Right atrium auricular region (tissue), 2 donors: ENCODE data around the gene PKN2. TPM values are rescaled to one million over a fixed set of nuclear protein-coding genes. Genes with fewer than 3 reads are reported as not detected.
A peak's percentile ranks its signal among the peaks of the same experiment; 100 is the strongest.

Experiments used
- DNase-seq: peaks from one replicate; pipeline ENCODE4 v3.0.0-alpha.2; 2019; ENCODE audit warnings: low spot score
- H3K27ac ChIP-seq, 2 donors: fragments of 200-600 bp; sonication (generic); 1 replicate in 1 of 2; 2 replicates in 1 of 2; pipeline ENCODE4 v1.5.1; 2016 to 2019
- H3K27me3 ChIP-seq, 2 donors: fragments of 200-600 bp; sonication (generic); one replicate each; pipeline versions ENCODE4 v1.5.1 to v1.6.0; 2017 to 2019
- H3K36me3 ChIP-seq: fragments of 200-600 bp; sonication (generic); one replicate; pipeline ENCODE4 v1.5.1; 2016
- H3K4me1 ChIP-seq, 2 donors: fragments of 200-600 bp; sonication (generic); one replicate each; pipeline versions ENCODE4 v1.5.1 to v1.6.0; 2017 to 2019
- H3K4me3 ChIP-seq, 2 donors: fragments of 200-600 bp; sonication (generic); 1 replicate in 1 of 2; 2 replicates in 1 of 2; pipeline ENCODE4 v1.5.1; 2017 to 2019; ENCODE audit warnings: mild to moderate bottlenecking in 1 of 2, moderate library complexity in 1 of 2
- H3K9me3 ChIP-seq, 2 donors: fragments of 200-600 bp; sonication (generic); one replicate each; pipeline ENCODE4 v1.5.1; 2019
- total RNA-seq, 2 donors: library from RNA; depleted of rRNA; stranded (reverse); fragments of >200 nt; gene quantifications; one replicate each; pipeline ENCODE4 v1.1.0, GENCODE V29; 2016
- TF ChIP-seq, protein P1 (sequence below), 2 donors: fragments of 200-600 bp; sonication (generic); IDR thresholded peaks; one replicate each; pipeline ENCODE4 v1.5.1; 2019; ENCODE audit warnings: antibody characterized with exemption in 2 of 2

The PKN2 gene
- total RNA-seq, 2 donors from 2014 or later: 21.7 to 24.9 TPM

DNA sequence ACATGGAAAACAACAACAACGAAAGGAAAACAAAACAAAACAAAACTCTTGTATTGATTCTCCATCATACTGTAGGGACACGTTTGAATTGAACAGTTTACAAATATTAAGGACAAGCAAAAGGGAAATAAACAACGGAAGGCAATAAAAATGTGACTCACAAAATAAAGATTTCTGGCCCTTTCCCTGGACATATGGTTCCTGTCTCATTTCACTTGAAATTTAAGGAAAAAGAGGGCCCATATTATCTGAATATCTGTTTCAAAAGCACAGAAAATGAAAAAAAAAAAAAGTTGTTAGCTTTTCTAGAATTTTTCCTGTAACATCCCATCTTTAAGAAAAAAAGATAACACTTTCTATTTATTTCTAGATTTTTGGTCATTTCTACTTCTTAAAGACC, 3.6 kb upstream of the PKN2 start:
- TF ChIP-seq, protein P1, sequence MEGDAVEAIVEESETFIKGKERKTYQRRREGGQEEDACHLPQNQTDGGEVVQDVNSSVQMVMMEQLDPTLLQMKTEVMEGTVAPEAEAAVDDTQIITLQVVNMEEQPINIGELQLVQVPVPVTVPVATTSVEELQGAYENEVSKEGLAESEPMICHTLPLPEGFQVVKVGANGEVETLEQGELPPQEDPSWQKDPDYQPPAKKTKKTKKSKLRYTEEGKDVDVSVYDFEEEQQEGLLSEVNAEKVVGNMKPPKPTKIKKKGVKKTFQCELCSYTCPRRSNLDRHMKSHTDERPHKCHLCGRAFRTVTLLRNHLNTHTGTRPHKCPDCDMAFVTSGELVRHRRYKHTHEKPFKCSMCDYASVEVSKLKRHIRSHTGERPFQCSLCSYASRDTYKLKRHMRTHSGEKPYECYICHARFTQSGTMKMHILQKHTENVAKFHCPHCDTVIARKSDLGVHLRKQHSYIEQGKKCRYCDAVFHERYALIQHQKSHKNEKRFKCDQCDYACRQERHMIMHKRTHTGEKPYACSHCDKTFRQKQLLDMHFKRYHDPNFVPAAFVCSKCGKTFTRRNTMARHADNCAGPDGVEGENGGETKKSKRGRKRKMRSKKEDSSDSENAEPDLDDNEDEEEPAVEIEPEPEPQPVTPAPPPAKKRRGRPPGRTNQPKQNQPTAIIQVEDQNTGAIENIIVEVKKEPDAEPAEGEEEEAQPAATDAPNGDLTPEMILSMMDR (IDR thresholded peaks at IDR 0.05): no peak
- Histone ChIP-seq H3K4me1 (peaks cover 0 to 17% of the 10 kb centered on the region in 2 donors), H3K36me3 (no peaks in the 10 kb centered on the region), H3K9me3 (no peaks in the 10 kb centered on the region), H3K27ac (no peak overlapping the region), H3K4me3 (no peak overlapping the region), H3K27me3 (no peaks in the 10 kb centered on the region)
- DNase-seq: no peak

DNA sequence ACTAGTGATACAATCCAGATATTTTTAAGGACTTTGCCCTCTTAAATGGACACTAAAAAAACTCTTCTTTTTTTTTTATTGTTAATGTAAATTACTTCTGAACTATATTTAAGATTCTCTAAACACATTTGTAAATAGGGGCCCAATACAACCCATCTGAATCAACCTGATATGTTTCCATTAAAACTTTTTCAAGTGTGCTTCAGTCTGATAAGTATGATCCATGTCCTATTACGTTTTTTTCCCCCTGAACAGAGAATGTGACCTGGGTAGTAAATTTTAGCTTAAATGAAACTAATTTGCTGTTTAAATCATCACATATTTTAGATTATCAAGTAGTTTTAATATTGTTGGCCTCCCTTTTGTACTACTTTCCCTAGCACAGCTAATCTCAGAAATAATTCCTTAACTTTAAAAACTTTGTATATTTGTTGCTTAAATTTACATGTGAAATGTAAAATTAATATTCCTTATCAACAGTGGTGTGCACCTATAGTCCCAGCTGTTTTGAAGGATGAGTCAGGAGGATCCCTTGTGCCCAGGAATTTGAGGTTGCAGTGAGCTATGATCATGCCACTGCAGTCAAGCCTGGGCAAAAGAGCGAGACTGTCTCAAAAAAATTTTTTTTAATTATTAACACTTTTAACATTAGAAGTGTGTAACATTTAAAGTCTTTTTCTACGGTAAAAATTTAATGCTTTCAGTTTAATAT, 3.0 kb upstream of the PKN2 start:
- TF ChIP-seq, protein P1 (IDR thresholded peaks at IDR 0.05): no peak
- H3K27ac ChIP-seq: no peak overlapping the region
- no peaks in the 10 kb centered on the region for H3K9me3 ChIP-seq
- H3K27me3 ChIP-seq: no peaks in the 10 kb centered on the region
- no peak for DNase-seq
- H3K36me3 ChIP-seq: no peaks in the 10 kb centered on the region
- no peak overlapping the region for H3K4me3 ChIP-seq
- peaks cover 0 to 23% of the 10 kb centered on the region in 2 donors for H3K4me1 ChIP-seq

DNA sequence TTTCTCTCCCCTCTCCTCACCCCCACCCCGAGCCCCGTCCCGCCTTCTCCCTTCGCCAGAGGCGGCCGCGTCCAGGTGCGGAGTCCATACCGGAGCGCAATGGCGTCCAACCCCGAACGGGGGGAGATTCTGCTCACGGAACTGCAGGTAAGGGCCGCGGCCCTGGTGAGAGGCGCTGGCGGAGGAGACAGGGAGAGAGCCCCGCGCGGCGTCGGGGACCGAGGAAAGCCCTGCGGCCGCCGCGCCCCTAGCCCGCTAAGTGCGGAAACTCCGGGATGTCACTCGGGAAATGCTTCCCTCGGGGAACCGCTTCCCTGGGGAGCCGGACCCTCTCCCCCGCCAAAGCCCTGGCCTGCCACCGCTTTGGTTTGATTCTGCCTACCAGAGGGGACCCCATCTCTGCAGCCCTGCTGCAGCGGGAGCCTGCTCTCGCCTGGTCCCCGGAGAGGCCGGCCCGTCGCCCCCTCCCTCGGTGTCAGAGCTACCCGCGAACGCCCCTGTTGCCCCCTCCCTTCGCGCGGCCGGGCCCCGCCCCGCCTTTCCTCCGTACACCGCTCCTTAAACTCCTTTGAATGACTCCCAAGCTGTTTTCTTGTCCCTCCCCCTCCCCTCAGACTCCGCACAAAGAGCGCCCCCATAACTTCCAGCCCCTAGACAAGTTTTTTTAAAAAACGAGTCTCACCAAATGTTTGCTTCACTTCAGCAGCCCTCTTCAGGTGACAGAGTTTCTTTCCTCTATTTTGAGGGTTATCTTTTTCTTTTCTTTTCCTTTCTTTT, 597 bp downstream of the PKN2 start:
- peak overlapping the region; percentile 77 to 94 for H3K4me3 ChIP-seq
- no peak for DNase-seq

DNA sequence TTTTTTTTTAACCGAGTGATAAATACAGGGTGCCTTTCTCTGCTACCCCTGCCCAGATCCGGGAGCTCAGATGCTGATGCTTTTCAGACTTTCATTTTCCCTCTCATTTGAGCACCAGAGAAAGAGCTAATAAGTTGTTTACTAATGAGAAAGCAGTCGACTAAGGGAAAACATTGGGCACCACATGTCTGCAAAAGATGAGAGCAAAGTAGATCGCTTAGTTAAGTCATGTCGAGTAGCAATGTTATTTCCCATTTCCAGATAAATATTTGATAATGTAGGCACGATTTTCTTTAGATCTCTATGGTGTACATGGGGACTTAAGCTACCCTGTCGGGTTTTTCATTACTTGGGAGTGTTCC, 1.2 kb downstream of the PKN2 start:
- TF ChIP-seq, protein P1 (IDR thresholded peaks at IDR 0.05): no peak
- Histone ChIP-seq H3K36me3 (no peaks in the 10 kb centered on the region), H3K27ac (peak overlapping the region; percentile 91 to 92), H3K9me3 (no peaks in the 10 kb centered on the region), H3K4me1 (peaks cover 0 to 38% of the 10 kb centered on the region in 2 donors), H3K4me3 (peak overlapping the region; percentile 77 to 94), H3K27me3 (no peaks in the 10 kb centered on the region)
- DNase-seq: no peak

More for the DNA sequence above, 597 bp downstream of the PKN2 start:
- H3K27me3 ChIP-seq: no peaks in the 10 kb centered on the region
- TF ChIP-seq, protein P1 (IDR thresholded peaks at IDR 0.05): no peak
- no peaks in the 10 kb centered on the region for H3K36me3 ChIP-seq
- H3K4me1 ChIP-seq: peaks cover 0 to 38% of the 10 kb centered on the region in 2 donors
- peak overlapping the region; percentile 91 to 92 for H3K27ac ChIP-seq
- no peaks in the 10 kb centered on the region for H3K9me3 ChIP-seq

DNA sequence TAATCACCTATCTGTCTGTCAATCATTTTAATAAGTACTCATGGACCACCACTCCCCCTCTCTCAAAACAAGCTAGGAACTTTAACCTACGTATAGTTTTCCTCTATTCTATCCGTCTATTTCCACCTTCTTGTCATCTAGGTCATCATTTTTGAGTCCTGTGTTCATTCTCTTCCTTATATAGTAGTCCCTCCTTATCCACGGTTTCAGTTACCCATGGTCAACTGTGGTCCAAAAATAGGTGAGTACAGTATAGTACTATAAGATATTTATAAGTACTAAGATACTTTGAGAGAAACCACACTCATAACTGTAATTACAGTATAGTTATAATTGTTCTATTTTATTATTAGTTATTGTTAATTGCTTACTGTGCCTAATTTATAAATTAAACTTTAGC, 7.5 kb downstream of the PKN2 start:
- peaks cover 0 to 10% of the 10 kb centered on the region in 2 donors for H3K4me1 ChIP-seq
- H3K4me3 ChIP-seq: no peak overlapping the region
- TF ChIP-seq, protein P1 (IDR thresholded peaks at IDR 0.05): no peak
- H3K27me3 ChIP-seq: no peaks in the 10 kb centered on the region
- H3K36me3 ChIP-seq: no peaks in the 10 kb centered on the region
- no peak for DNase-seq
- H3K27ac ChIP-seq: no peak overlapping the region
- no peaks in the 10 kb centered on the region for H3K9me3 ChIP-seq
